Retinal pigment epithelial cell (primary cell): ENCODE results near the gene CENPU.

Experiments used
- DNase-seq: peaks from one replicate; pipeline ENCODE4 v3.0.0-alpha.2; 2010; ENCODE audit warnings: low read depth
- H3K4me3 ChIP-seq: 2 replicates; pipeline ENCODE4 v1.5.1; 2011; ENCODE audit warnings: mild to moderate bottlenecking, low read length, control low read depth, moderate library complexity
- CTCF ChIP-seq: conservative IDR thresholded peaks from 2 replicates; pipeline ENCODE4 v1.5.1; 2011; ENCODE audit warnings: low read depth, low read length, control low read depth, inconsistent platforms

Gene CENPU

GRCh38 chr4:184695178-184695896, 38.6 kb downstream of the CENPU start:
- TF ChIP-seq CTCF = no peak
- no peak for DNase-seq

GRCh38 chr4:184694412-184694956, 39.4 kb downstream of the CENPU start:
- no peak for DNase-seq

More at GRCh38 chr4:184695178-184695896, 38.6 kb downstream of the CENPU start:
- H3K4me3 ChIP-seq = no peak overlapping the region

GRCh38 chr4:184693056-184693455, 40.8 kb downstream of the CENPU start:
- no peak for TF ChIP-seq CTCF
- no peak for DNase-seq
- no peak overlapping the region for H3K4me3 ChIP-seq

More at GRCh38 chr4:184694412-184694956, 39.4 kb downstream of the CENPU start:
- TF ChIP-seq CTCF = no peak
- no peak overlapping the region for H3K4me3 ChIP-seq

- DNase-seq = no peak
Measured at GRCh38 chr4:184689681-184690080, 44.2 kb downstream of the CENPU start.

GRCh38 chr4:184688447-184688846, 45.4 kb downstream of the CENPU start:
- no peak overlapping the region for H3K4me3 ChIP-seq
- no peak for TF ChIP-seq CTCF
- peak; percentile 27 for DNase-seq

More at GRCh38 chr4:184689681-184690080, 44.2 kb downstream of the CENPU start:
- no peak overlapping the region for H3K4me3 ChIP-seq
- no peak for TF ChIP-seq CTCF

- TF ChIP-seq CTCF = no peak
- H3K4me3 ChIP-seq = no peak overlapping the region
- no peak for DNase-seq
Measured at GRCh38 chr4:184688005-184688404, 45.9 kb downstream of the CENPU start.
